ENCODE measurements around the gene NEDD4L.

DNA sequence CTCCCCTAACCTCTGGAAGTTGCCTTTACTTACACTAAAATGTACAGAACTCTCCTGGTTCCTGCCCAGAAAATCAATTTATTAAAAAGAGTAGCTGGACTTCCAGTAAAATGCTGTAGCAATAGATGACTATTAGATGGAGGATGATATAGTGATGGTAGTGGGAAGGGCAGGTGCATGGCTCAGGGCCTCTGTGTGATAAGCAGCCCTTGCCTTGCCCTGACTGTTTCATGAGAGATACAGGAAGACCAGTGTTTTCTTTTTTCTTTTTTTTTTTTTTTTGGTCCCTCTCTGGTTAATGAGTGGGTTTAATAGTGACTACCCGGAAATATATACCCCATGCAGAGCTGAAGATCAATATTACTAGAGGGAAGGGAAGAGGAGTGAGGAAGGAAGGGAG lies 48.7 kb upstream of the NEDD4L start:
- no peak for TF ChIP-seq POLR2A (IDR thresholded peaks at IDR 0.05; ENCODE audit: extremely low read depth, insufficient read length)
- TF ChIP-seq, protein P1, sequence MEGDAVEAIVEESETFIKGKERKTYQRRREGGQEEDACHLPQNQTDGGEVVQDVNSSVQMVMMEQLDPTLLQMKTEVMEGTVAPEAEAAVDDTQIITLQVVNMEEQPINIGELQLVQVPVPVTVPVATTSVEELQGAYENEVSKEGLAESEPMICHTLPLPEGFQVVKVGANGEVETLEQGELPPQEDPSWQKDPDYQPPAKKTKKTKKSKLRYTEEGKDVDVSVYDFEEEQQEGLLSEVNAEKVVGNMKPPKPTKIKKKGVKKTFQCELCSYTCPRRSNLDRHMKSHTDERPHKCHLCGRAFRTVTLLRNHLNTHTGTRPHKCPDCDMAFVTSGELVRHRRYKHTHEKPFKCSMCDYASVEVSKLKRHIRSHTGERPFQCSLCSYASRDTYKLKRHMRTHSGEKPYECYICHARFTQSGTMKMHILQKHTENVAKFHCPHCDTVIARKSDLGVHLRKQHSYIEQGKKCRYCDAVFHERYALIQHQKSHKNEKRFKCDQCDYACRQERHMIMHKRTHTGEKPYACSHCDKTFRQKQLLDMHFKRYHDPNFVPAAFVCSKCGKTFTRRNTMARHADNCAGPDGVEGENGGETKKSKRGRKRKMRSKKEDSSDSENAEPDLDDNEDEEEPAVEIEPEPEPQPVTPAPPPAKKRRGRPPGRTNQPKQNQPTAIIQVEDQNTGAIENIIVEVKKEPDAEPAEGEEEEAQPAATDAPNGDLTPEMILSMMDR (IDR thresholded peaks at IDR 0.05; ENCODE audit: low read depth, low read length): no peak
- TF ChIP-seq MYC (IDR thresholded peaks at IDR 0.05; ENCODE audit: low read depth, low read length): no peak
